Heart left ventricle (tissue), 16 donors: Measurements from ENCODE around the gene SSU72. TPM values are rescaled to one million over a fixed set of nuclear protein-coding genes. Genes with fewer than 3 reads are reported as not detected.
"Not testable (repeated sequence)": the region's sequence is repeated elsewhere in the genome, so short reads cannot be mapped to it uniquely, and the experiment has no call there.

Source experiments
- ATAC-seq, 4 donors: fragments of 200-7000 bp; cut with Tn5 transposase; one replicate each; pipeline ENCODE4 v1.9.1; 2020 to 2022; ENCODE audit warnings: moderate library complexity in 4 of 4, mild to moderate bottlenecking in 3 of 4, moderate number of reproducible peaks in 1 of 4
- DNase-seq, 5 donors: peaks; one replicate each; pipeline ENCODE4 v3.0.0-alpha.2; 2020
- H3K27ac ChIP-seq, 12 donors: fragments of 200-600 bp; sonication (generic) in 4 of 12; one replicate each; pipeline versions ENCODE4 v1.5.0 to v1.8.0; 2016 to 2022; ENCODE audit warnings: mild to moderate bottlenecking in 2 of 12
- H3K27me3 ChIP-seq, 9 donors: fragments of 200-600 bp; sonication (generic) in 2 of 9; one replicate each; pipeline versions ENCODE4 v1.5.1 to v1.8.0; 2016 to 2022; ENCODE audit warnings: mild to moderate bottlenecking in 3 of 9
- H3K36me3 ChIP-seq, 9 donors: fragments of 200-600 bp; sonication (generic) in 2 of 9; one replicate each; pipeline versions ENCODE4 v1.5.0 to v1.8.0; 2018 to 2022; ENCODE audit warnings: mild to moderate bottlenecking in 2 of 9
- H3K4me1 ChIP-seq, 12 donors: fragments of 200-600 bp; sonication (generic) in 4 of 12; one replicate each; pipeline versions ENCODE4 v1.5.0 to v1.8.0; 2016 to 2022; ENCODE audit warnings: mild to moderate bottlenecking in 3 of 12
- H3K4me3 ChIP-seq, 12 donors: fragments of 200-600 bp; sonication (generic) in 4 of 12; one replicate each; pipeline versions ENCODE4 v1.5.0 to v1.8.0; 2017 to 2022; ENCODE audit warnings: mild to moderate bottlenecking in 9 of 12, moderate library complexity in 4 of 12
- H3K9me3 ChIP-seq, 12 donors: fragments of 200-600 bp; sonication (generic) in 4 of 12; one replicate each; pipeline versions ENCODE4 v1.5.0 to v1.8.0; 2016 to 2022; ENCODE audit warnings: mild to moderate bottlenecking in 1 of 12
- POLR2A ChIP-seq, 2 donors: fragments of 450-650 bp; IDR thresholded peaks; one replicate each; pipeline ENCODE4 v1.6.1; 2017; ENCODE audit warnings: antibody characterized with exemption in 2 of 2, mild to moderate bottlenecking in 2 of 2, moderate library complexity in 2 of 2
- WGBS, 4 donors: extraction: QIAGEN DNeasy Blood & Tissue Kit in 2 of 4; methylation state at CpG; one replicate each; pipeline versions ENCODE4 v1.1.5 to v1.1.7; 2013 to 2018; 5-methylcytosine and 5-hydroxymethylcytosine counted together
- intact Hi-C, 10 donors: fragments of 100-400 bp; cut with DNase I; formaldehyde crosslinking; loops; one replicate each; pipeline versions ENCODE4 v1.11.1 to v1.14.2; 2022
- polyA plus RNA-seq, 2 donors: library from polyadenylated mRNA; stranded (reverse); fragments of 200-250 nt; gene quantifications; one replicate each; pipeline ENCODE4 v1.2.3, GENCODE V29; 2013
- total RNA-seq, 9 donors: library from RNA; depleted of rRNA in 2 of 9; stranded (reverse); fragments of >200 nt in 2 of 9; fragmentation: NEBNext Ultra II Directional in 3 of 9; extraction: Animal tissue kit (Norgen Biotek cat#: 25700) in 3 of 9; gene quantifications; one replicate each; pipeline versions ENCODE4 v1.1.0 to v1.2.4, GENCODE V29; 2016 to 2023
- TF ChIP-seq, protein P1 (sequence below), 12 donors: fragments of 200-600 bp; sonication (generic) in 4 of 12; IDR thresholded peaks; one replicate each; pipeline versions ENCODE4 v1.5.0 to v1.8.0; 2018 to 2022; ENCODE audit warnings: antibody characterized with exemption in 12 of 12, mild to moderate bottlenecking in 5 of 12
- donor health status: ischemic (EF 13 %, LVEDD 7.1; RV severe dilation, severe dysfunction).
- donor health status: healthy with polysubstance abuse.
- donor health status: DM: no; HTN: yes; CAD: no.
- donor health status: DM: no; HTN: no; CAD: no.
- donor health status: ischemic (EF 25% LVEDD 6.9; RV normal size, moderate dysfunction).
- donor health status: ischemic (EF 25% LVEDD 5.7; RV mildly dilated, moderate dysfunction).
- donor health status: healthy.
- donor health status: DM: yes; HTN: yes; CAD: no.
- donor health status: ischemic (EF 35%, LVEDD 5.7; RV mildly dilated, moderate dysfunction).
- donor health status: nonischemic (EF 11% LVEDD 7.7; RV severe dilation, severe dysfunction).
- donor health status: DM: yes; HTN: yes; CAD: no.
- donor health status: PGD.
- donor health status: ischemic (EF 29% LVEDD 5.4; RV normal size, mild dysfunction).
- donor health status: nonischemic (EF 23%, LVEDD 6.1; RV moderate dilation, normal function).

Gene SSU72
- total and polyA plus RNA-seq, 11 donors, result 76.3 to 160 (median 111) TPM

DNA sequence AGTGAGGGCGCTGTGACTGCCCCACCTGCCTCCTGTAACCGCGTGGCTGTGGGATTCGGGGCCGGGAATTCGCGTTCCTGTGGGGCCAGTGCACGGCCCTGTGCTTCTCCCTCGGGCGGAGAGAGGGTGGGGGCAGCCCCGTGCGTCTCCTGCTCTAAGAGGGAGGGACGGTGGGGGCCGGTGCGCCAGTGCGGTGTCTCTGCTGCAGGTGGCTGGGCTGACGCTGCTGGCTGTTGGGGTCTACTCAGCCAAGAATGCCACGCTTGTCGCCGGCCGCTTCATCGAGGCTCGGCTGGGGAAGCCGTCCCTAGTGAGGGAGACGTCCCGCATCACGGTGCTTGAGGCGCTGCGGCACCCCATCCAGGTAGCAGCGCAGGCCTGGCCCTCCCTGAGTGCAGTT lies 52.1 kb downstream of the SSU72 start:
- ATAC-seq, intact Hi-C loops, H3K4me3 ChIP-seq, H3K27me3 ChIP-seq, H3K9me3 ChIP-seq, DNase-seq, H3K27ac ChIP-seq, H3K4me1 ChIP-seq: not testable (repeated sequence)
- 93 to 100% (median 95%) methylated on average over 5 to 30 of the region's 30 CpGs for WGBS, 4 donors
- peaks cover 0 to 61% (median 36%) of the 10 kb centered on the region in 9 donors for H3K36me3 ChIP-seq

DNA sequence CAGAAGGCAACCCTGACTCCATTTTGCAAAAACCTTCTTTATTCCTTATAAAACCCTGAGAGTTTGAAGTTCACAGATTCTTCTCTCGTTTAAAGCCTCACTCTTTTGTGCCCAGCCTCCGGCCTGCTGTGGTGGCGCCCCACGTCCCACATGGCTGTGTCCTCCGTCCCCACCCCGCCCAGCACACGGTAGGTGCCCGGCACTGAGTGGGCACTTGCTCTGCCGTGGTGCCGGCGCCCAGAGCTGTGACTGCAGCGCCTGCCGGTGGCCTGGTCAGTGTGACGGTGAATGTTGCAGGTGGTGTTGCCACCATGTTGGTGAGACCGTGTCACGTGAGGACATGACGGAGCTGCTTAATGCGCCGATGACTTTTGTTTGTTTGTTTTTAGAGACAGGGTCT lies 53.3 kb downstream of the SSU72 start:
- H3K9me3 ChIP-seq, result no peaks in the 10 kb centered on the region
- peaks cover 0 to 61% (median 40%) of the 10 kb centered on the region in 9 donors for H3K36me3 ChIP-seq
- 93 to 97% (median 95%) methylated on average over 17 to 19 of the region's 19 CpGs for WGBS, 4 donors
- no peak for TF ChIP-seq POLR2A (IDR thresholded peaks at IDR 0.05)
- TF ChIP-seq, protein P1, sequence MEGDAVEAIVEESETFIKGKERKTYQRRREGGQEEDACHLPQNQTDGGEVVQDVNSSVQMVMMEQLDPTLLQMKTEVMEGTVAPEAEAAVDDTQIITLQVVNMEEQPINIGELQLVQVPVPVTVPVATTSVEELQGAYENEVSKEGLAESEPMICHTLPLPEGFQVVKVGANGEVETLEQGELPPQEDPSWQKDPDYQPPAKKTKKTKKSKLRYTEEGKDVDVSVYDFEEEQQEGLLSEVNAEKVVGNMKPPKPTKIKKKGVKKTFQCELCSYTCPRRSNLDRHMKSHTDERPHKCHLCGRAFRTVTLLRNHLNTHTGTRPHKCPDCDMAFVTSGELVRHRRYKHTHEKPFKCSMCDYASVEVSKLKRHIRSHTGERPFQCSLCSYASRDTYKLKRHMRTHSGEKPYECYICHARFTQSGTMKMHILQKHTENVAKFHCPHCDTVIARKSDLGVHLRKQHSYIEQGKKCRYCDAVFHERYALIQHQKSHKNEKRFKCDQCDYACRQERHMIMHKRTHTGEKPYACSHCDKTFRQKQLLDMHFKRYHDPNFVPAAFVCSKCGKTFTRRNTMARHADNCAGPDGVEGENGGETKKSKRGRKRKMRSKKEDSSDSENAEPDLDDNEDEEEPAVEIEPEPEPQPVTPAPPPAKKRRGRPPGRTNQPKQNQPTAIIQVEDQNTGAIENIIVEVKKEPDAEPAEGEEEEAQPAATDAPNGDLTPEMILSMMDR (IDR thresholded peaks at IDR 0.05), result no peak
- intact Hi-C loops, result no loop called here
- H3K4me1 ChIP-seq, result no peaks in the 10 kb centered on the region
- no peak overlapping the region for H3K27ac ChIP-seq
- no peaks in the 10 kb centered on the region for H3K27me3 ChIP-seq
- DNase-seq (no peak), ATAC-seq (no peak)
- no peak overlapping the region for H3K4me3 ChIP-seq

DNA sequence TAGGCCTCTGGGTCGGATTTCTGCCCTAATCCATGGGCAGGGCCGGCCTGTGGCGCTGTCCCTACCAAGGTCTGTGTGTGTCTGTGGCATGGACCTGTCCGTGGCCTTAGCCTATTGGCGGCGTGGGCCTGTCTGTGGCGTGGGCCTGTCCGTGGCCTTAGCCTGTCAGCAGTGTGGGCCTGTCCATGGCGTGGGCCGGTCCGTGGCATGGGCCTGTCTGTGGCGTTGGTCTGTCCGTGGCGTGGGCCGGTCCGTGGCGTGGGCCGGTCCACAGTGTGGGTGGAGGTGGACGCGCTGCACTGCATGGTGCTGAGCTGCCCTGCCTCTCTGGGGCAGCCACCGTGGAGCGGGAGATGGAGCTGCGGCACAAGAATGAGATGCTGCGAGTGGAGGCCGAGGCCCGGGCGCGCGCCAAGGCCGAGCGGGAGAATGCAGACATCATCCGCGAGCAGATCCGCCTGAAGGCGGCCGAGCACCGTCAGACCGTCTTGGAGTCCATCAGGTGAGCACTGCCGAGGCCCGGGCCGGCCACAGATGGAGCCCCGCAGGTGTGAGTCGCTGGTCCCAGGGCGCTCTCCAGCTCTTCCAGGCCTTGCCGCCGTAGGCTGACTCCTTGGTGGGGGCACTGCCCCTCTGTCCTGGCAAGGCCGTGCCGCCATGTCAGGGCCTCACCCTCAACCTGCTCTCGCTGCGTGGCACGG lies 54.7 kb downstream of the SSU72 start:
- H3K4me1 ChIP-seq, DNase-seq, H3K27ac ChIP-seq, H3K9me3 ChIP-seq, H3K4me3 ChIP-seq, H3K27me3 ChIP-seq: not testable (repeated sequence)
- 93 to 98% (median 95%) methylated on average over 31 to 51 of the region's 51 CpGs for WGBS, 4 donors
- ATAC-seq, result peak in 1 of 4 donors; percentile 21
- intact Hi-C loops, result loop anchor here in 1 of 10 donors (10.0 kb wide), 1 partner anchor 95 kb away; the partner anchor contains the start of gene MIB2
- peaks cover 0 to 51% (median 37%) of the 10 kb centered on the region in 9 donors for H3K36me3 ChIP-seq

DNA sequence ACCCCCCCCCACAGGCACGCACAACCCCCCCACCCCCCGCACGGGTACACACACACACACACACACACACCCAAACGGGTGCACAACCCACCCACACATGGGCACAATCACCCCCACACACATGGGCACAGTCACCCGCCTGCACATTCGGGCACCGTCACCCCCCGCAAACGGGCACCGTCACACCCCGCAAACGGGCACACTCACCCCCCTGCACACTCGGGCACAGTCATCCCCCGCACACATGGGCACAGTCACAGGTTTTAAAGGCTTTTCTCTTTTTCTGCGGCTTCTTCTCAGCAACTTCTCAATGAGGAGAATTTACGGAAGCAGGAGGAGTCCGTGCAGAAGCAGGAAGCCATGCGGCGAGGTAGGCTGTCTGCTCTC lies 56.0 kb downstream of the SSU72 start:
- not testable (repeated sequence) for H3K27ac ChIP-seq, H3K4me3 ChIP-seq, H3K9me3 ChIP-seq, H3K4me1 ChIP-seq, ATAC-seq, H3K27me3 ChIP-seq, DNase-seq
- intact Hi-C loops, result loop anchor here in 1 of 10 donors (10.0 kb wide), 1 partner anchor 96 kb away; the partner anchor contains the start of gene MIB2
- peaks cover 0 to 47% (median 34%) of the 10 kb centered on the region in 9 donors for H3K36me3 ChIP-seq
- 93 to 96% (median 95%) methylated on average over 19 of the region's 19 CpGs for WGBS, 4 donors

DNA sequence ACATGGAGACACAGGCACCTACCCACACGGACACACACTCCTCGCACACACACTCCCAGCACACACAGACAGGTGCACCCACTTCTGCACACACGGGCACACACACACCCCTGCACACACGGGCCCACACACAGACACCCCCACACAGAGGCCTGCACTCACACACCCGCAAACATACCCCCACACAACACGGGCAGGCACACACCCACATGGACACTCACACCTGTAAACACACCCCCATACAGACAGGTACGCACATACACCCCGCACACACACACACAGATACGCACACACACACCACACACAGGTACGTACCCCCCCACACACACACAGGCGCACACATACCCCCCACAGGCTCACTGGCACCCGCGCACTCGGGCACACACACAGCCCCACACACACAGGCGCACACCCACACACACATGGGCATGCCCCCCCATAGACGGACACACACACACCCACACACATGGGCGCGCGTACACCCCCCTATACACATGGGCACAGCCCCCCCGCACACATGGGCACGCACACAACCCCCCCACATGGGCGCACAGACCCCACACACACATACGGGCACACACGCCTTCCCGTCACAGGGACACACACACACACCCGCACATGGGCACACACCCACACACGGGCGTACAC lies 56.6 kb downstream of the SSU72 start:
- no peak for DNase-seq
- intact Hi-C loops, result loop anchor here in 1 of 10 donors (10.0 kb wide), 1 partner anchor 97 kb away; the partner anchor contains the start of gene MIB2
- no peaks in the 10 kb centered on the region for H3K27me3 ChIP-seq
- no peak overlapping the region for H3K4me3 ChIP-seq
- TF ChIP-seq POLR2A (IDR thresholded peaks at IDR 0.05), result no peak
- TF ChIP-seq, protein P1 (IDR thresholded peaks at IDR 0.05), result no peak
- peaks cover 0 to 3% (median 0%) of the 10 kb centered on the region in 12 donors for H3K4me1 ChIP-seq
- no peak for ATAC-seq
- peaks cover 0 to 42% (median 29%) of the 10 kb centered on the region in 9 donors for H3K36me3 ChIP-seq
- no peak overlapping the region for H3K27ac ChIP-seq
- no peaks in the 10 kb centered on the region for H3K9me3 ChIP-seq
- WGBS, 4 donors, result 93 to 97% (median 94%) methylated on average over 24 to 28 of the region's 28 CpGs

DNA sequence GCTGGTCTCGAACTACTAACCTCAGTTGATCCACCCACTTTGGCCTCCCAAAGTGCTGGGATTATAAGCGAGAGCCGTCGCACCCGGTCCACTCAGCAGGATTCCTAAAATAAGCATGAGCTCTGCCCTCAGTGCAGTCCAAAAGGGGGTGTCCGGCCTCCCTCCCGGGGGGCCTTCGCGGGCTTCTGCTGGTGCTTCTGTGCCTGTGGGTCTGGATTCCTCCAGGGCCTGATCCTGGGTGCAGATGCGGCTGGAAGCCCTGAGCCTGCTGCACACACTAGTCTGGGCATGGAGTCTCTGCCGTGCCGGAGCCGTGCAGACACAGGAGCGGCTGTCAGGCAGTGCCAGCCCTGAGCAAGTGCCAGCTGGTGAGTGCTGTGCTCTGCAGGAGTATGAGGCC lies 57.7 kb downstream of the SSU72 start:
- H3K4me3 ChIP-seq, H3K9me3 ChIP-seq, H3K27ac ChIP-seq, H3K27me3 ChIP-seq, H3K4me1 ChIP-seq, ATAC-seq, DNase-seq: not testable (repeated sequence)
- whole genome bisulfite sequencing, 4 donors, result 92 to 100% (median 95%) methylated on average over 10 to 14 of the region's 14 CpGs
- intact Hi-C loops, result loop anchor here in 1 of 10 donors (10.0 kb wide), 1 partner anchor 98 kb away; the partner anchor contains the start of gene MIB2
- H3K36me3 ChIP-seq, result peaks cover 0 to 38% (median 23%) of the 10 kb centered on the region in 9 donors

DNA sequence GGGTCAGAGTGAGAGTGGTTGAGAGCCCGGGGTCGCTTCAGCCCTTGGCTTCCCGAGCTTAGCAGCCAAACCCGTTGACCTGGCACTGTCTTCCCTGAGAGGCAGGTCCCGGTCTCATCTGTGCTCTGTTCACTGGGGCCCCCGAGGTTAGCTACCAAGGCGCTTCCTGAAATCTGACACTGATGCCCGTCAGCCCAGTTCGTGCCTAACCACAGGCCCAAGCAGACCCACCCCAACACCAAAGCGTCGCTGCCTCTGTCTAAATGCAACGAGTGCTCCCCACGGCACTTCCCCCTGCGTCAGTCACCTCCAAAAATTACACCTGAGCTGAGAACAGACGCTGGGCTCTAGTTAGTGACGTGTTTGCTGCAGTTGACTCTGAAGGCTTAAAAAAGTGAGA lies 60.3 kb downstream of the SSU72 start:
- not testable (repeated sequence) for H3K27ac ChIP-seq, H3K27me3 ChIP-seq, H3K4me3 ChIP-seq, DNase-seq, H3K9me3 ChIP-seq, ATAC-seq
- 73 to 90% (median 83%) methylated on average over 8 to 14 of the region's 16 CpGs for WGBS, 4 donors
- peaks cover 0 to 21% (median 7%) of the 10 kb centered on the region in 9 donors for H3K36me3 ChIP-seq
- intact Hi-C loops, result loop anchor here in 1 of 10 donors (10.0 kb wide), 1 partner anchor 100 kb away; the partner anchor contains the start of gene MIB2
- peaks cover 0 to 10% (median 6%) of the 10 kb centered on the region in 12 donors for H3K4me1 ChIP-seq

DNA sequence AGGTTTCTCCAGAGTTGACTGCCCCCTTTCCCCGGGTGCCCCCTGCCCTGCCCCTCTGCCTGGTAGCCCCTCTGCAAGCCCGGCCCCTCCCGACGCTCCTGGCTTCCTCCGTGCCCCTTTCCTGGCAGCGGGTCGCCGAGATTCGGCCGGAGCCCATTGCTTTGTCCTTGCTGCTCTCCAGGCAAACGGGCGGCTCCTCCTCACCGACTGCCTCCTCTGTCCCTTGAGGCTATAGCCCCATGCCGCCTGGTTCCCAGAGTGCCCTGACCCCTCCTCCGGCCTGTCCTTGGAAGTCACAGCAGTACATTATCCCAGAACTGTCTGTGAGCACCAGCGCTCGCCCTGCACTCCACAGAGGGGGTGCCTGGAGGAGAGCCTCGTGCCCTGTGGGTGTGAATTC lies 61.0 kb downstream of the SSU72 start:
- H3K4me3 ChIP-seq, DNase-seq, H3K9me3 ChIP-seq, ATAC-seq, H3K27me3 ChIP-seq, H3K27ac ChIP-seq: not testable (repeated sequence)
- Histone ChIP-seq H3K36me3 (peaks cover 0 to 18% (median 7%) of the 10 kb centered on the region in 9 donors), H3K4me1 (peaks cover 0 to 15% (median 6%) of the 10 kb centered on the region in 12 donors)
- intact Hi-C loops, result loop anchor here in 1 of 10 donors (10.0 kb wide), 1 partner anchor 101 kb away; the partner anchor contains the start of gene MIB2
- 75 to 86% (median 81%) methylated on average over 14 to 18 of the region's 18 CpGs for WGBS, 4 donors
